Activated T-cell treated with anti-CD3 and anti-CD28 coated beads, Interleukin-2, amount 50 U/mL, for 24 hours (primary cell): ENCODE data around the gene TTC4.
A peak's percentile ranks its signal among the peaks of the same experiment; 100 is the strongest.

Source experiments
- DNase-seq: peaks from one replicate; pipeline ENCODE4 v3.0.0-alpha.2; 2020
- H3K27ac Mint-ChIP-seq: 2 replicates; pipeline ENCODE4 v1.8.0; 2020; ENCODE audit warnings: mild to moderate bottlenecking, mixed read lengths
- H3K27me3 Mint-ChIP-seq: 2 replicates; pipeline ENCODE4 v1.8.0; 2020; ENCODE audit warnings: mixed read lengths
- H3K36me3 Mint-ChIP-seq: 2 replicates; pipeline ENCODE4 v1.8.0; 2020; ENCODE audit warnings: low read depth, mixed read lengths
- H3K4me1 Mint-ChIP-seq: 2 replicates; pipeline ENCODE4 v1.8.0; 2020; ENCODE audit warnings: low read depth, mixed read lengths
- H3K4me3 Mint-ChIP-seq: 2 replicates; pipeline ENCODE4 v1.8.0; 2020; ENCODE audit warnings: mild to moderate bottlenecking, moderate library complexity, mixed read lengths
- H3K9me3 Mint-ChIP-seq: 2 replicates; pipeline ENCODE4 v1.8.0; 2020; ENCODE audit warnings: mixed read lengths

Gene TTC4

GRCh38 chr1:54748094-54748835 lies 32.6 kb downstream of the TTC4 start:
- Mint-ChIP-seq H3K4me1 (no peaks in the 10 kb centered on the region), H3K4me3 (no peak overlapping the region), H3K27me3 (no peaks in the 10 kb centered on the region), H3K27ac (no peak overlapping the region), H3K36me3 (peaks cover 16% of the 10 kb centered on the region), H3K9me3 (no peaks in the 10 kb centered on the region)
- no peak for DNase-seq

DNA sequence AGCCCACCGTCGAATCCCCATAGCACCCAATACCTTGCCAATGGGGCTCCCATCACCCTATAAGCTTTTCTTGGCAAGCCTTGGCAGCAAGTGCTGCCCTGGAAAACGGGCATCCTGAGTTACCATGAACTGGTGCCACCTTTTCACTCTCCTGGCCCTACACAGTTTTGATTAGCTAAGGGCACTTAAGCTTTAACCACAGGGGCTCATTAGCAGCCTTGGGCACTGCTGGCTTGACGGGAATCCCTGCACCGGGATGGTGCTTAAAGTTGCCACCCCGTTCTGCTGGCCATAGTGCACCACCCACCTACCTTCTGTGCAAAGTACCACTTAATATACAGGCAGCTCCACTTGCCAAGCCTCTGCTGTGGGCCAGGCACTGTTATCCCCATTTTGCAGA lies 34.9 kb downstream of the TTC4 start:
- DNase-seq, result no peak
- Mint-ChIP-seq H3K27me3 (no peaks in the 10 kb centered on the region), H3K36me3 (peaks cover 2% of the 10 kb centered on the region), H3K9me3 (no peaks in the 10 kb centered on the region), H3K4me1 (no peaks in the 10 kb centered on the region), H3K4me3 (no peak overlapping the region), H3K27ac (no peak overlapping the region)

GRCh38 chr1:54751426-54751825 lies 35.8 kb downstream of the TTC4 start:
- H3K4me3 Mint-ChIP-seq, result no peak overlapping the region
- H3K27ac Mint-ChIP-seq, result no peak overlapping the region
- H3K4me1 Mint-ChIP-seq, result no peaks in the 10 kb centered on the region
- peaks cover 7% of the 10 kb centered on the region for H3K36me3 Mint-ChIP-seq
- H3K27me3 Mint-ChIP-seq, result no peaks in the 10 kb centered on the region
- DNase-seq, result no peak
- no peaks in the 10 kb centered on the region for H3K9me3 Mint-ChIP-seq

- H3K9me3 Mint-ChIP-seq, result no peaks in the 10 kb centered on the region
- no peak overlapping the region for H3K27ac Mint-ChIP-seq
- H3K4me3 Mint-ChIP-seq, result no peak overlapping the region
- peaks cover 32% of the 10 kb centered on the region for H3K36me3 Mint-ChIP-seq
- DNase-seq, result no peak
- no peaks in the 10 kb centered on the region for H3K27me3 Mint-ChIP-seq
- H3K4me1 Mint-ChIP-seq, result no peaks in the 10 kb centered on the region
Observed at GRCh38 chr1:54754045-54754444, 38.4 kb downstream of the TTC4 start.

- H3K27ac Mint-ChIP-seq, result no peak overlapping the region
- H3K4me3 Mint-ChIP-seq, result no peak overlapping the region
- H3K27me3 Mint-ChIP-seq, result no peaks in the 10 kb centered on the region
- H3K4me1 Mint-ChIP-seq, result no peaks in the 10 kb centered on the region
- peaks cover 36% of the 10 kb centered on the region for H3K36me3 Mint-ChIP-seq
- DNase-seq, result no peak
- H3K9me3 Mint-ChIP-seq, result no peaks in the 10 kb centered on the region
Observed at GRCh38 chr1:54754486-54755285, 39.0 kb downstream of the TTC4 start.

DNA sequence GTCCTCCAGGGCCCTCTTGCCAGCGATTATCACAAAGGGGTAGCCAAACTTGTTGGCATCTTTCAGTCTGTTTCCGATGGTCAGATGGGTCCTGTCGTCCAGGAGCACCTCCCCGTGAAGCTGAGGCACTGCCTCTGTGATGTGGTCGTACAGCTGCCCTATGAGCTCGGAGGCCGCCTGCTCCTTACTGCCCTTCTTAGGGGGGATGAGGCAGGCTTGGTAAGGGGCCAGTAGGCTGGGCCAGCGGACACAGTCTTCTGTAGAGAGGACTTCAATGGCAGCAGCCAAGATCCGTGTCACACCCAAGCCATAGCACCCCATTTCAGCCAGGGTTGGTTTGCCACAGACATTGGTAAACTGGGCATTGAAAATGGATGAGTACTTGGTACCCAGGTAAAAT lies 42.2 kb downstream of the TTC4 start:
- no peaks in the 10 kb centered on the region for H3K9me3 Mint-ChIP-seq
- DNase-seq, result no peak
- H3K36me3 Mint-ChIP-seq, result peaks cover 36% of the 10 kb centered on the region
- H3K27ac Mint-ChIP-seq, result no peak overlapping the region
- no peaks in the 10 kb centered on the region for H3K27me3 Mint-ChIP-seq
- H3K4me3 Mint-ChIP-seq, result no peak overlapping the region
- peaks cover 3% of the 10 kb centered on the region for H3K4me1 Mint-ChIP-seq

GRCh38 chr1:54758678-54759348 lies 43.2 kb downstream of the TTC4 start:
- no peak for DNase-seq
- Mint-ChIP-seq H3K36me3 (peaks cover 36% of the 10 kb centered on the region), H3K4me3 (no peak overlapping the region), H3K9me3 (no peaks in the 10 kb centered on the region), H3K27me3 (no peaks in the 10 kb centered on the region), H3K4me1 (peaks cover 9% of the 10 kb centered on the region), H3K27ac (no peak overlapping the region)

GRCh38 chr1:54763816-54764132 lies 48.1 kb downstream of the TTC4 start:
- no peaks in the 10 kb centered on the region for H3K9me3 Mint-ChIP-seq
- peak overlapping the region; percentile 95 for H3K27ac Mint-ChIP-seq
- H3K27me3 Mint-ChIP-seq, result no peaks in the 10 kb centered on the region
- peak overlapping the region; percentile 90 for H3K4me3 Mint-ChIP-seq
- H3K4me1 Mint-ChIP-seq, result peaks cover 17% of the 10 kb centered on the region
- DNase-seq, result no peak
- peaks cover 12% of the 10 kb centered on the region for H3K36me3 Mint-ChIP-seq

GRCh38 chr1:54764133-54764921 lies 48.7 kb downstream of the TTC4 start, which contains the start of gene PARS2:
PARS2 (minus strand) TSS chr1:54764523; CDS start chr1:54759161, 5,362 bp downstream.
- Mint-ChIP-seq H3K27ac (peak within 1 kb of the TSS; percentile 95), H3K4me1 (peaks cover 17% of the 10 kb centered on the region), H3K9me3 (no peaks in the 10 kb centered on the region), H3K36me3 (peaks cover 7% of the 10 kb centered on the region), H3K4me3 (peak within 1 kb of the TSS; percentile 90), H3K27me3 (no peaks in the 10 kb centered on the region)
- DNase-seq, result peak; percentile 95

DNA sequence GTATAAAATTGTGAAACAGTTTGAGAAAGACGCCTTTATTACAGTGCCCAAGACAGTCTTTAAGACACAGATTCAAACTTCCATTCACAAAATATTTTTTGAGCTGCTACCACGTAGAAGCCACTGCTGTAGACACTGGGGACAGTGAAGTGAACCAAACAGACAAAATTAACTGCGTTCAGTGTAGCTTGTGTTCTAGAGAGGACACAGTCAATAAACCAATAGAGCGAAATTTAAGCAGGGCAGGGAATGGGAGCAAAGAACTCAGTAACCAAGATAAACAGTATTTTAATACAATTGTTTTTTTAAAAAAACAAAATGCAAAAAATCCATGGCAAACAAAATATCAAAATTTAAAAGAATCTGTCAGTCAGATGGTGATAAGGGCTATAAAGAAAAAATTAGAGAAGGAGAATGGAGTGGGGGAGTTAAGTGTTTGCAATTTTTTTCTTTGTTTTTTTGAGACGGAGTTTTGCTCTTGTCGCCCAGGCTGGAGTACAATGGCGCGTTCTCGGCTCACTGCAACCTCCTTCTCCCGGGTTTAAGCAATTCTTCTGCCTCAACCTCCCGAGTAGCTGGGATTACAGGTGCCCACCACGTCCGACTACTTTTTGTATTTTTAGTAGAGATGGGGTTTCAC lies 49.4 kb downstream of the TTC4 start:
- Mint-ChIP-seq H3K36me3 (peaks cover 5% of the 10 kb centered on the region), H3K4me1 (peaks cover 17% of the 10 kb centered on the region), H3K4me3 (peak overlapping the region; percentile 90), H3K27me3 (no peaks in the 10 kb centered on the region), H3K27ac (peak overlapping the region; percentile 95), H3K9me3 (no peaks in the 10 kb centered on the region)
- DNase-seq, result no peak

- no peak overlapping the region for H3K4me3 Mint-ChIP-seq
- no peak for DNase-seq
- peaks cover 17% of the 10 kb centered on the region for H3K4me1 Mint-ChIP-seq
- peaks cover 5% of the 10 kb centered on the region for H3K36me3 Mint-ChIP-seq
- no peaks in the 10 kb centered on the region for H3K27me3 Mint-ChIP-seq
- H3K9me3 Mint-ChIP-seq, result no peaks in the 10 kb centered on the region
- no peak overlapping the region for H3K27ac Mint-ChIP-seq
Observed at GRCh38 chr1:54766726-54767125, 51.1 kb downstream of the TTC4 start.

DNA sequence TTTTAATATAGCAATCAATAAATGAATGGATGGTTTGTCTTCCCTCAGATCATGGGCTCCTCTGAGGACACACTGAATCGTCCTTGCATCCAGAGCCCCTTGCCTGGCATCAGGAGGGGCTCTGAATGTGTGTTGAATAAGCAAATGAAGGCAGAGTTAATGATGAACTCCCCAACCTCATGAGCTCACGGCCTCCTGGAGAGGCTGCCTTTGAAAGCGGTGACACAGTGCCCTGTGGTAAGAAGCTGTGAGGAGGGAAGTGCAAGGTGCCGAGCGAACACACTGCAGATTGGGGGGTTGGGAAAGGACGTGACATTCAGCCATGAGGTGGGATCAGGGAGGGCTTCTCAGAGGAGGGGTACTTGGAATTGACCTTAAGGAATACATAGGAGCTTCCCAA lies 51.9 kb downstream of the TTC4 start:
- no peaks in the 10 kb centered on the region for H3K9me3 Mint-ChIP-seq
- H3K27ac Mint-ChIP-seq, result no peak overlapping the region
- H3K36me3 Mint-ChIP-seq, result peaks cover 5% of the 10 kb centered on the region
- no peaks in the 10 kb centered on the region for H3K27me3 Mint-ChIP-seq
- peaks cover 17% of the 10 kb centered on the region for H3K4me1 Mint-ChIP-seq
- H3K4me3 Mint-ChIP-seq, result no peak overlapping the region
- no peak for DNase-seq

- no peak overlapping the region for H3K4me3 Mint-ChIP-seq
- no peak for DNase-seq
Observed at GRCh38 chr1:54768093-54768492, 52.4 kb downstream of the TTC4 start.

GRCh38 chr1:54772951-54773350 lies 57.3 kb downstream of the TTC4 start:
- Mint-ChIP-seq H3K27ac (no peak overlapping the region), H3K27me3 (no peaks in the 10 kb centered on the region), H3K4me1 (no peaks in the 10 kb centered on the region), H3K36me3 (no peaks in the 10 kb centered on the region), H3K9me3 (no peaks in the 10 kb centered on the region), H3K4me3 (no peak overlapping the region)
- no peak for DNase-seq

More at GRCh38 chr1:54768093-54768492, 52.4 kb downstream of the TTC4 start:
- H3K27me3 Mint-ChIP-seq, result no peaks in the 10 kb centered on the region
- peaks cover 5% of the 10 kb centered on the region for H3K36me3 Mint-ChIP-seq
- no peak overlapping the region for H3K27ac Mint-ChIP-seq
- peaks cover 11% of the 10 kb centered on the region for H3K4me1 Mint-ChIP-seq
- no peaks in the 10 kb centered on the region for H3K9me3 Mint-ChIP-seq
